ENCODE results near the gene PARD6A.

- no peak for TF ChIP-seq CTCF (conservative IDR thresholded peaks at IDR 0.05)
- TF ChIP-seq ZFX (IDR thresholded peaks at IDR 0.05): no peak
These were observed 18.7 kb upstream of the PARD6A start for GRCh38 chr16:67641779-67642708.

Data from C4-2B (cell line).